ENCODE data around the gene PLCH2. TPM values are rescaled to one million over a fixed set of nuclear protein-coding genes. Genes with fewer than 3 reads are reported as not detected.

PLCH2 gene
- total RNA-seq, 4 donors from 2014 or later: 0.29 to 2.2 (median 0.76) TPM

GRCh38 chr1:2525572-2525919 is 49.5 kb downstream of the PLCH2 start:
- TF ChIP-seq POLR2A (IDR thresholded peaks at IDR 0.05): no peak
- TF ChIP-seq, protein P1, sequence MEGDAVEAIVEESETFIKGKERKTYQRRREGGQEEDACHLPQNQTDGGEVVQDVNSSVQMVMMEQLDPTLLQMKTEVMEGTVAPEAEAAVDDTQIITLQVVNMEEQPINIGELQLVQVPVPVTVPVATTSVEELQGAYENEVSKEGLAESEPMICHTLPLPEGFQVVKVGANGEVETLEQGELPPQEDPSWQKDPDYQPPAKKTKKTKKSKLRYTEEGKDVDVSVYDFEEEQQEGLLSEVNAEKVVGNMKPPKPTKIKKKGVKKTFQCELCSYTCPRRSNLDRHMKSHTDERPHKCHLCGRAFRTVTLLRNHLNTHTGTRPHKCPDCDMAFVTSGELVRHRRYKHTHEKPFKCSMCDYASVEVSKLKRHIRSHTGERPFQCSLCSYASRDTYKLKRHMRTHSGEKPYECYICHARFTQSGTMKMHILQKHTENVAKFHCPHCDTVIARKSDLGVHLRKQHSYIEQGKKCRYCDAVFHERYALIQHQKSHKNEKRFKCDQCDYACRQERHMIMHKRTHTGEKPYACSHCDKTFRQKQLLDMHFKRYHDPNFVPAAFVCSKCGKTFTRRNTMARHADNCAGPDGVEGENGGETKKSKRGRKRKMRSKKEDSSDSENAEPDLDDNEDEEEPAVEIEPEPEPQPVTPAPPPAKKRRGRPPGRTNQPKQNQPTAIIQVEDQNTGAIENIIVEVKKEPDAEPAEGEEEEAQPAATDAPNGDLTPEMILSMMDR (IDR thresholded peaks at IDR 0.05): no peak
- no peak for DNase-seq

GRCh38 chr1:2525920-2526823 is 50.1 kb downstream of the PLCH2 start, which contains the start of gene PANK4:
TSS of gene PANK4 (minus strand) at chr1:2526596. CDS start at chr1:2526587, 9 bp downstream.
- intact Hi-C loops (cut with DNase I): loop anchor here (10.0 kb wide), 2 partner anchors 119 to 331 kb away; partner anchors contain the start of gene FAAP20
- H3K4me3 ChIP-seq (replicated peaks in 1 of 3): peak within 1 kb of the TSS; percentile 72 to 98 (median 85)
- peak in 1 of 2 donors; percentile 73 for TF ChIP-seq POLR2A (IDR thresholded peaks at IDR 0.05)
- TF ChIP-seq, protein P1 (IDR thresholded peaks at IDR 0.05): peak in 3 of 6 experiments; percentile 12 to 46 (median 36)
- peak within 1 kb of the TSS in 2 of 3 donors; percentile 62 to 79 for H3K27ac ChIP-seq
- no peaks in the 10 kb centered on the region for H3K27me3 ChIP-seq
- H3K9me3 ChIP-seq: no peaks in the 10 kb centered on the region
- peaks cover 28 to 54% of the 10 kb centered on the region in 2 donors for H3K4me1 ChIP-seq
- H3K36me3 ChIP-seq: peaks cover 3 to 5% of the 10 kb centered on the region in 2 donors
- WGBS, 2 donors: 0 to 4% methylated on average over 5 to 8 of the region's 107 CpGs
- peak; percentile 95 to 96 for DNase-seq

More at GRCh38 chr1:2525572-2525919, 49.5 kb downstream of the PLCH2 start:
- Histone ChIP-seq H3K27me3 (no peaks in the 10 kb centered on the region), H3K36me3 (peaks cover 9 to 11% of the 10 kb centered on the region in 2 donors), H3K4me1 (peaks cover 22 to 47% of the 10 kb centered on the region in 2 donors), H3K4me3 (replicated peaks in 1 of 3) (peak overlapping the region; percentile 72 to 98 (median 85)), H3K9me3 (no peaks in the 10 kb centered on the region), H3K27ac (peak overlapping the region in 1 of 3 donors; percentile 39)
- intact Hi-C loops (cut with DNase I): loop anchor here (10.0 kb wide), 2 partner anchors 119 to 331 kb away; partner anchors contain the start of gene FAAP20
- WGBS, 2 donors: 1 to 7% methylated on average over 17 to 18 of the region's 20 CpGs

- Histone ChIP-seq H3K36me3 (no peaks in the 10 kb centered on the region), H3K4me3 (replicated peaks in 1 of 3) (peak overlapping the region in 1 of 3 donors; percentile 21), H3K27ac (peak overlapping the region in 2 of 3 donors; percentile 62 to 79), H3K27me3 (no peaks in the 10 kb centered on the region), H3K4me1 (peaks cover 30 to 55% of the 10 kb centered on the region in 2 donors), H3K9me3 (no peaks in the 10 kb centered on the region)
- TF ChIP-seq, protein P1 (IDR thresholded peaks at IDR 0.05): peak in 1 of 6 experiments; percentile 2
- TF ChIP-seq POLR2A (IDR thresholded peaks at IDR 0.05): no peak
- DNase-seq: peak in 1 of 2 donors; percentile 31
- intact Hi-C loops (cut with DNase I): loop anchor here (10.0 kb wide), 2 partner anchors 118 to 332 kb away; partner anchors contain the start of gene FAAP20
- WGBS, 2 donors: 44% methylated on average over 13 of the region's 20 CpGs; no CpG with 5 or more reads in 1 of the 2 donors
Measured at GRCh38 chr1:2526824-2527555, 50.9 kb downstream of the PLCH2 start.

- TF ChIP-seq, protein P1 (IDR thresholded peaks at IDR 0.05): no peak
- no peak for TF ChIP-seq POLR2A (IDR thresholded peaks at IDR 0.05)
- intact Hi-C loops (cut with DNase I): loop anchor here (10.0 kb wide), 2 partner anchors 117 to 333 kb away; partner anchors contain the start of gene FAAP20
- Histone ChIP-seq H3K9me3 (no peaks in the 10 kb centered on the region), H3K4me1 (peaks cover 30 to 55% of the 10 kb centered on the region in 2 donors), H3K36me3 (no peaks in the 10 kb centered on the region), H3K27me3 (no peaks in the 10 kb centered on the region), H3K27ac (no peak overlapping the region), H3K4me3 (replicated peaks in 1 of 3) (no peak overlapping the region)
- 83% methylated on average over 3 of the region's 4 CpGs; no CpG with 5 or more reads in 1 of the 2 donors for WGBS, 2 donors
- no peak for DNase-seq
Measured at GRCh38 chr1:2527556-2527860, 51.4 kb downstream of the PLCH2 start.
